Prostate gland (tissue), 2 donors: ENCODE data around the gene LYPD8.

Experiments used
- CTCF ChIP-seq, 4 experiments: fragments of 200-600 bp in 2 of 4; fragments of 450-650 bp in 2 of 4; sonication (generic) in 2 of 4; IDR thresholded peaks; 1 replicate in 3 of 4; 2 replicates in 1 of 4; pipeline ENCODE4 v1.5.1; 2016 to 2019; ENCODE audit warnings: antibody characterized with exemption in 4 of 4, mild to moderate bottlenecking in 2 of 4, moderate library complexity in 2 of 4
- POLR2A ChIP-seq: fragments of 450-650 bp; IDR thresholded peaks from one replicate; pipeline ENCODE4 v1.6.1; 2016; ENCODE audit warnings: antibody characterized with exemption, mild to moderate bottlenecking
- POLR2AphosphoS5 ChIP-seq: sonication (generic); formaldehyde crosslinking; IDR thresholded peaks from one replicate; pipeline ENCODE4 v1.6.1; 2017; ENCODE audit warnings: antibody characterized with exemption

GRCh38 chr1:248753708-248754280, 1.8 kb downstream of the LYPD8 start:
- TF ChIP-seq CTCF (IDR thresholded peaks at IDR 0.05), result no peak
- TF ChIP-seq POLR2A, result no peak
- TF ChIP-seq POLR2AphosphoS5, result no peak
